ENCODE data around the gene DLK1.

- no peak for TF ChIP-seq POLR2A (IDR thresholded peaks at IDR 0.05)
- no peak for TF ChIP-seq CTCF (IDR thresholded peaks at IDR 0.05)
Observed at GRCh38 chr14:100764471-100765115, 37.9 kb downstream of the DLK1 start.

Measured in sigmoid colon (tissue), 3 donors.